Measurements from ENCODE around the gene SMAD7.

SMAD7 gene

DNA sequence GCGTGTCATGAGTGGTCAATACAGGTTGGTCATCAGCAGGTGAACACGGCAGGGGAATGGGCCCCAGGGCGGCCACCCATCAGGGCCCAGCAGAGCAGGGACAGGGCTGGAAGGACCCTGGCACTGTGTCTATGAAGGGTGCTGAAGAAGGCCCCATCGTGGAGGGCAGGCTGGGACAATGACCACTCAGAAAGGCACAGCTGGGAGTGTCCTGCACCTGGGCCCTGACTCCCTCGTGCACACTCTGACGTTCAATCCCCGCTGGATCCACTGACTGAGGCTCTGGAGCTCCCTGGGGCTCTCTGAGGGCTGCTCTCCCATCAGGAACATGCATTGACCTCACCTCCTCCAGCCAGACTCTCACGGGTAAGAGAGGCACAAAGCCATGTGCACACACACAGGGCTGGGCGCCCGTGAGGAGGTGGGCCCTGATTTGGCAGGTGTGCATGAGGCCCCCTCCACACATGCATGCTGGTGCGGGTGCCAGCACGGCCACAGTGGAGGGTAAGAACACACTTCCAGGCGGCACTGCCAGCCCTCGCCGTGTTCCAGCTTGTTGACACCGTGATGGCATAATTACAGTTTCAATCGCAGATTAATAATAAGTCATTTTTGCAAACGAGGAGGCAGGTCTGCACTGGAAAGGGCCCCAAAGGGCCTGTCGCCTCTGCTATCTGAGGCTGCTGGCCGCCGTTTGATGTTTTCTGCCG, 58.5 kb downstream of the SMAD7 start:
- no peak for DNase-seq

DNA sequence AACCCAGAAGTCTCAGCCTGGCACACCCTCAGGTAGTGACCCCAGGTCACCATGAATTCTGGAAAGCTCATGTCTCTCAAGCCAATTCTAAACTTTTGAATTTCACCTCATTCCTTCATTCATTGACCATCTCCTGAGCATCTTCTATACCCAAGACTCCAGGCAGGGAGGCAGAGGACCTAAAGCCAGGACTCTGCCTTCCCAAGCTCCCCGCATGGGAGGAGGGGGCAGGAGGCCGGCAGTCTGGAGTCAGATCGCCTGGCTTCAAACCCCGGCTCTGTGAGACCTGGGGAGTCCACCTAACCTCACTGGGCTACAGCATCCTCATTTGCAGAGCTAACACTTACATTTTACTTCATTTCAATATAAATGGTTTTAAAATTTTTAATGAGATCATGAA, 59.0 kb downstream of the SMAD7 start:
- no peak for DNase-seq

DNA sequence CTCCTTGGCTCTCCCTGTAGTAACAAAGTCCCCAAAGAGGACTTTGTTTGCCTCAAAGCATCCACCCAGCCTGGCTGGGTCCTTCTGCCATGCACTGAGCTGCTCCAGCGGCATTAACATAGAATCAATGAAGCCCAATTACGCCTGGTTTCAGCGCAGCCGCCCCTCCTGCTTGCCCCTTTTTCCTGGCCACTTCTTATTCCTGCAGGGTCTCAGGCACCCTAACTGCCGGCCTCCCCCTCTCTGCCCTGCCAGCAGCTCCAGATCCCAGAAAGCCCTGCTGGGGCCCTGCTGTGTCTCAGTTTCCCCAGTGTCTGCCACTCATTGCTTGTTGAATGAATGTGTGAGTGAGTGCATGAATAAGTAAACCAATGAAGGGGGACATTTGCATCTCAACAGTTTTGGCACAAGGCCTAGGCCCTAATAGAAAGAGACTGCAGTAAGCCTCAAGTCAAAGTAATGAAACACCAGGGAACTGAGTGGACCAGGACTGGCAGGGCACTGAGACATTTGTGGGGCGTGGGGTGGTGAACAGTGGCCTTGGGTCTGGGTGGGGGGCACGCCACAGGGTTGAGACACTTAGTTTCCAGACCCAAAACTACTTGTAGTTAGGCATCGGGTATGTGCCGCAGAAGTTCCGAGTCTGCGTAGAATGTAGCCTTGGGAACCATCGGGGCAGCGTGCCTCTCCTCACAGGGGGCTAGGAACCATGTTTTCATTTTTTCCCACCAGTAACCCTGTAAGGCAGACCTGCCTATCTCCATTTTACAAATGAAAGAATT, 60.6 kb downstream of the SMAD7 start:
- DNase-seq, result no peak

DNA sequence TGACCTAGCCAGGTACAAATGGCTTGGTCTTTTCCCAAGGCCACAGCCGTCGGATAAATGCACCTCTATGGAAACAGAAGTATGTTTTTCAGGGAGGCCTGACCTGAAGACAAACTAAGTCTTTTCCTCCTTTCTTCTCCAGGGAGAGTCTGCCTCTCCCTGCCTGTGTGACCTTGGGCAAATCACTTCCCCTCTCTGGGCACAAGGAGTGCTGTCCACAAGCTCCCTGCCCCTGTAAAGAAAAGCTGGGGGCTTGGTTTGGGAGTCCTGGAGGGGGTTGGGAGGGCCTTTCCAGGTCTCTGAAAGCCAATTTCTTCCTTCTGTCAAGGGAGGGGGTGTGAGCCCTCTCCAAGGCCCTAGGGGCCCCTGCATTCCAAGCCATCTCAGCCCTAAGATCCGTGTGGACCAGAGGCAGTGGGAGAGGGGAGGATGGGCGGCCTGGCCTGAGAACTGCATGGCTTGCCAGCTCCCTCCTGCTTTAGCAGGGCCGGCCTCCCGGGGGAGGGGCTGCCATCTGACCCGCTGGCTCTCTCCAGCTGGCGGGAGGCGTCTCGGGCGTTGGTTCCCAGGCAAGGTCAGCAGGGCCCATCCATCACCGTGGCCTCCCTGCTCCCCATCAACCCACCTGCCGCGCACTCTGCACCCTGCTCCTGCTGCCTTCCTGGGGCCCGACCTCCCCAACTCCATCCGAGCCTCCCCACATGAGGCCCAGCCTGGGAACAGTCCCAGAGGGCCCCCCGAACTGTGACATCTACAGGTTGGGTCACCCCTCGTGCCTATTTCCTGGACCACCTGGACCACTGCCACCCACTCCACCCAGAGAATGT, 61.4 kb downstream of the SMAD7 start:
- DNase-seq, result no peak

DNA sequence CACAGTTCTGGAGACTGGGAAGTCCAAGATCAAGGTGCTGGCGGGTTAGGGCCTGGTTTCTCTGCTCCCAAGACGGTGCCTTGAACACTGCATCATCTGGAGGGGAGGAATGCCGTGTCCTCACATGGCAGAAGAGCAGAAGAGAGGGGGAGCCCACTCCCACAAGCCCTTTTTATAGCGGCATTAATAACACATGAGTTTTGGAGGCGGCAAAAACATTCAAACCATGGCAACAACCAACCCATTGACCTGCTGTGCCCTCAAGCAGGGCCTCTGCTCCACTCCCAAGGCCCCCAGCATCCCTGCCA, 62.0 kb downstream of the SMAD7 start:
- DNase-seq, result no peak

DNA sequence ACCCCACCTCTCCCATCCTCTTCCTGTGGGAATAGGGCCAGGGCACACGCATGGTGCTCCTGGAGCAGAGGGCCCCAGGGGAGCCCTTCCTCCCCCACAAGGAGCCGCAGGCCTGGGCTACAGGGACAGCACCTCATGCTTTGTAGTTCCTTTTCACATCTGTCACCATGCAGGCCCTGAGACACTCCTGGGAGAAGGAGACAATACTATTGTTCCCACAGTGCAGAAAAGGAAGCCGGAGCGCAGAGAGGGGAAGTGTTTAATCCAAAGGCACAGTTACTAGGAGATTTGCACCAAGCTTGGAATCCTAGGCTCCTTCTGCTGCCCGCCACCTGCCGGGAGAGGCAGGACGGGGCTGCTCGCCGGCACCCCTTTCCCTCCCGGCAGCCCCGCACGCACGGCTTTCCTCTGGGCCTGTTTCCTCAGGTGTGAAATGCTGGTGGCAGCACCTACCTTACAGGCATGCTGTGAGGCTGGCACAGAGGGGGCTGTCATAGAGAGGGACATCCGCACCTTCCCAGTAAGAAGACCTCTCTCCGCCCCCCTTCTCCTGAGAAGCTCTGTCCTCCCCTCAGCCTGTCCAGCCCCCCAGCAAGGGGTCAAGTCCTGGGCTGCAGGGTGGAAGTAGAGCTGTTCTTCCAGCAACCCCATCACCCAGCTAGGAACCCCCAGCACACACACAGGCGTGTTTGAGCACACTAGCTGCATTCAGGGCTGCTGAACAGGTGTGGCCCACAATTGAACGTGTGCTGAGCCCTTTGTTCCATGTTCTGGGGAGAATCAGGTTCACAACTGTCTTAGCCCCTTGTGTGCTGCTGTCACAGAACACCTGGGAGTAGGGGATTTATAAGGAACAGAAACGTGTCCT, 62.6 kb downstream of the SMAD7 start:
- no peak for DNase-seq

DNA sequence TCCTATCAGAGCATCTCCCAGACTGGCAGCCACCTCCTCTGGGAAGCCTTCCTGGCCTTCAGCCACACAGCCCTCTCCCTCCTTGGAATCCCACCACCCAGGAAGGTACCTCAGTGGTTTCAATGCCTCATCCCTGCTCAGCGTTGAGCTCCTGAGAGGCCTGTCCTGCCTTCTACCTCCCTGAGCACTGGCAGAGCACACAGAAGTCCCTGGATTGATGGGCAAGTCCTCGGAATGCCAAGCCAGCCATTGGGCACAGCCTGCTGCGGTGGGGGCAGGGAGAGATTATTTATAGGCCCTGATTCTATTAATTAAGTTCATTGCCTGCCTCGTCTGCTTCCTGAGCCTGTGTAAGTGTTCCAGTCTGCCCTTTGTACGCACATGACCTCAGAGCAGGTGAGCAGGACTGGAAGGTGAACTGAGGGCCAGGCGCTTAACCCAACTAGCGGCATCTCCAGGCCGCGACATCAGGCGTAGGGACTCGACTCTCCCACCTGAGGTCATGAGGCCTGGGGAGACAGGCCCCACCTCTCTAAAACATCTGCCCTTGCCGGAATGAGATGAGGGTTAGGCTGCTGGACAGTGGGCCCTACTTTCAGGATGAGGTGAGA, 63.4 kb downstream of the SMAD7 start:
- DNase-seq, result no peak

DNA sequence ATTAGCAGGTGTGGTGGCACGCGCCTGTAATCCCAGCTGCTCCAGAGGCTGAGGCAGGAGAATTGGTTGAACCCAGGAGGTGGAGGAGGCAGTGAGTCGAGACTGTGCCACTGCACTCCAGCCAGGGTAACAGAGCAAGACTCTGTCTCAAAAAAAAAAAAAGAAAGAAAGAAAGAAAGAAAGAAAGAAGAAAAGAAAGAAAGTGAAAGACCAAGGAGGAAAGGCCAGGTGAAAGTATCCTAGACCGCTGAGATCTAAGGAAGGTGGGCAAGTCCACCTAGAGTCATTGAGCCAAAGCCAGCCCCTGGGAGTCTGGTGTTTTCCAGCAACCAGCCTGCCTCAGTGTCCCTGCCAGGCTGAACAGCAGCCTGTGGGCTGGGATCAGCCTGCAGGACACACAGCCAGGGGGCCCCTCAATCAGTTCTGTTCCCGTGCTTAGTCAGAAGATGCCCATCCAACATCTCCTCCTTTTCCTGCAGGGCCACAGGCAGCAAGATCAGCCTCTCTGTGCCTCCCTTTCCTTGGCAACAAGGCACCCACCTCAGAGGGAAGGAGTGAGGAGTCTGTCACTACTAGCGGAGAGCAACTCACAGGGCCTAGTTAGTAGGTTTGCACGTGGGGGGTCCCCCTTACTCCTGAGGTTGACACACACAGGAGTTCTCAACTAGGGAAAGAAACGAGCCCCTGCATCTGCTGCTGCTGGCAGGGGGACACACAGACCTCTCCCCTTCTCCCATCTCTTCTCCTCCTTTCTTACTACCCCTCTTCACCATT, 64.1 kb downstream of the SMAD7 start:
- no peak for DNase-seq

DNA sequence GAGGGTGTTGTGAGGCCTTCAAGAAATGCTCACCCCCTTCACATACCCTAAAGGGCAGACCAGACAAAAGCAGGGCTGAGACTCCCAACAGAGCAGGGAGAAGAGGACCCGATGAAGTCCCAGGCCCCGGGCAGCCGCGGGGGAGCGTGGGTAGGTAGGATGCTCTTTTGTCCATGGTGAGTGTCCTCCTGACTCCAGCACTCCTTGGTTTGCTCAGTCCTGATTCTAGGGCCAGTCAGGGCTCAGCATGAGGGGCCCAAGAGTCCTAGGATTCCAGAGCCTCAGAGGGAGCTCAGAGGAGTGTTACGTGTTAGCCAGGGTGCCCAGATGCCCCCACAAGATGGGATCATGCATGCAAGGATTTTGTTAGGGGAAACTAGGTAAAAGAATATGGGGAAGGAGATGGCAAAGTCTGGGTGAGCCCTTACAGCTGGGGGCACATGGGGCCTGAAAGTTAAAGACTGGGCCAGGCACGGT, 64.8 kb downstream of the SMAD7 start:
- DNase-seq, result no peak

DNA sequence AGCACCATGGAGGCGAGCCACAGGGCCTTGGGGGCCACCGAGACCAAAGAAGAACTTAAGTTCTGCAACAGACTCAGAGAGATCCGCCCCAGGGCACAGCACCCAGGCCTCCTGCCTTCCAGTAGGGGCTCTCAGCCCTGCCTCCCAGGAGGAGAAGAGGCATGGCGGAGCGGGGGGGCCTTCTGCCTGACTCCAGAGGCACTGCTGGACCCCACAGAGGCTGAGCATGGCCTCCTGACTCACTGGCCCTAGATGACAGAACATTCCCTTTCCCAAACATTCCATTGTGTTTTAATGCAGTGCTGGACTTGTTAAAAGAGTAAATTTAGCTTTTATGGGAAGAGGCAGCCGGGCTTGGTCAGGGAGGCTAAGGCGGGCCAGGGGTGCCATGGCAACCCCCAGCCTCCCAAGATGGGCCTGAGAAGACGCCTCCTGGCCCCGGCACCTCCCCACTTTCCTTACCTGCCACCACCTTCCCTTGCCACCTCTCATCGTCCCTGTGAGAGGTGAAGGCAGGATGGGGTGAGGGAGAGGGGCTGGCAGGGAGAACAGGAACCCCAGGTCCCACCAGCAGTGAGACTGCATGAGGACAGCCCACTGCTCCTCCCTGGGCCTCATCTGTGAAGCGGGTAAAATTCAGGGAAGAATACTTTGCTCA, 65.4 kb downstream of the SMAD7 start:
- no peak for DNase-seq

DNA sequence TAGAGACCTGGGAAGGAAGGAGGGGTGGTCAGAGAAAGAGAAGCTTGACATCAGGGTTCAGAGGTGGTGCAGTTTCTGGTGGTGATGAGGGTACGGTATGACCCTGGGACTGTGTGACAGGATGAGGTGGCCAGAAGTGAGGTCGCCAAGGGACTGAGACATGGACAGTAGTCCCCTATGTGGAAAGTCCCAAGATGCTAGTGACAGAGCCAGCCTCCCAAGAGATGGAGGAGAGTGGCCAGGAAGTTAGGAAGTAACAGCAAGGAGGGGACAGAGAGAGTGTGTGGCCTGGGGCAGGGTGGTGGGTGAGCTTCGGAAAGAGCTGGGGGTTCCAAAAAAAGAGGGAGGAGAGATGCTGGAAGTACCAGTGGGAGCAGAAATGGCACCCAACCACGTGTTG, 66.0 kb downstream of the SMAD7 start:
- DNase-seq, result no peak

DNA sequence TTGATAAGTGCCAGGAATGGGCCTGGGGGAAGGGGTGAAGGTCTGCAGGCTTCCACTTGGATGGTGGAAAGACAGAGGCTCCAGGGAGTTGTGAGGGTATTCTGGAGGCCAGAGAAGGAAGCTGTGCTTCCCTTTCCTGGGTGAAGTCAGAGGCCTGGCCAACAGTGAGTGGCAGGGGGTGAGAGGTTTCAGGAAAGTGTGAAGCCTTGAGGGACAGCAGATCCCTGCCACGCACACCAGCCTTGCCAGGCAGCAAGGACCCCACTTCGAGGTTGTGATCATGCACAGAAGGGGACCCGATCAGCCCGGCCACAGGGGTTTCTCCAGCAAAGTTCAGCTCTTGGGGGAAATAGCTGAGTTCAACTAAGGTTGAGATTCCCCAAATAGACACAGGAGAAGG, 66.5 kb downstream of the SMAD7 start:
- no peak for DNase-seq

DNA sequence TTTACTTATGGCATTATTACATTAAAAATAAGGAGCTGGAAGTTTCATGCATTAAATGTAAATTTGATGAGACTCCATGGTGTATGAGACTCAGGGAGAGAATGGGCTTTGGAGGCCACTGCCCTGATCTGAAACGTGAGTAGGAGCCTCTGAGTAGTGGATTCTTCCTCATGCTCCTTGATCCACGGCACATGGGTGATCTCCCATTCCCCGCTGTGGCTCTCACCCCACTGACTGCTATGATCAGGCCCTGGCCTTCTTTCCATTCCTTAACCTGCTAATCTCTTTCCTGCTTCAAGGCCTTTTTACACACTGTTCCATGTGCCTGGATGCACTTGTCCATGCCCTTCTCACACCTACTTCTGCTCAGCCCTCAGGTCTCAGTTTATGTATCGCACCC, 68.4 kb downstream of the SMAD7 start:
- no peak for DNase-seq

DNA sequence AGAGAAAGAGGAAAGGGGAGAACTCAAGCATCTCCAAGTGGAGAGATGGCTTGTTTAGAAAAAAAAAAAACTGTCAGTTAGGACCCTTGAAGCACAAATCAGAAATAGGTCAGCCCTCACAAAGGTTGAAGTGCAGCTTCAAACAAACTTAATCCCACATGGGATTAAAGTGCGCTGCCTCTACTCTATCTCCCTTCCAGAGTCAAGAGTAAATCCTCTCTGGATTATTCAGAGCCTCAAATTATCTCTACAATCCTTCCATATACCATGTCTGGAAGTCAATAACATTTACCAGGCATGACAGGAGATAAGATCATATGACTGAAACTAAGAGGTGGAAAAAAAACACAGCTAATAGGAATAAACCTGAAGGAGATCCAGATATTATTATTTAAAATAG, 69.8 kb downstream of the SMAD7 start:
- no peak for DNase-seq

DNA sequence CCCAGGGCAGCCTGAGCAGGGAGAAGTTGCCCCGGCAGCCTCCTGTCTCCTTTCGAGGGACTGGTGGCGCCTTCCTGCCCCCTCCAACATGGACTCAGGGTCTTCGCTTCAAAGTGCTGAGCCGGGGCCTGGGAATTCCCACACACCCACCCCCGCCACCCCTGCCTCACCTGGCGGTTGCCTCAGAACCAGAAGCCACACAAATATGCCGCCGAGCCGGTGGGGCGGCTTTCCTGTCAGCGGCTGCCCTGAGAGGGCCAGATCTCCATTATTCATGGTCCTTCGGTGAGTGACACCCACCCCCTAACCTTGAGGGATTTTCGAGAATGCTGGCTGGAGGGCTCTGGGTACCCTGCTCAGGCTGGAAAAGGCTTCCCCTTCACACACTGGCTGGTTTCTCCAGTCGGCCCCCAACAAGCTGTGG, 71.7 kb downstream of the SMAD7 start:
- no peak for DNase-seq

DNA sequence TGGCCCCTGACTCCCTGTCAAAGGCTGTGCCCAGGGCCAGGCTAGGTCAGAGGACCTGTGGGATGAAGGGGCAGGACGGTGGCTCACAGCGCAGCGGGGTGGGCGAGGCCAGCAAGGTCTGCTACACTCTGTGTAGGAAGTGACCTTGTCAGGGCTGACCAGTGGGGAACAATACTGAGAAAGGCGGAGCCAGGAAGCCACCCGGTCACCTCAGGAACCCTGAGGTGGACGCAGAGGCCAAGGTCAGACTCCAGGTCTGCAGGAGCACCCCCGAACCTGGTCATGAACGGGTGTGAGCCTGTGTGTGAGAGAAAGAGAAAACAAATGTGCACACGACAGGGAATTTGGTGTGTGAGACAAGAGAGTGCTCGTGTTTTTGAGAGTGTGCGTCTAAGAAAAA, 72.3 kb downstream of the SMAD7 start:
- no peak for DNase-seq

DNA sequence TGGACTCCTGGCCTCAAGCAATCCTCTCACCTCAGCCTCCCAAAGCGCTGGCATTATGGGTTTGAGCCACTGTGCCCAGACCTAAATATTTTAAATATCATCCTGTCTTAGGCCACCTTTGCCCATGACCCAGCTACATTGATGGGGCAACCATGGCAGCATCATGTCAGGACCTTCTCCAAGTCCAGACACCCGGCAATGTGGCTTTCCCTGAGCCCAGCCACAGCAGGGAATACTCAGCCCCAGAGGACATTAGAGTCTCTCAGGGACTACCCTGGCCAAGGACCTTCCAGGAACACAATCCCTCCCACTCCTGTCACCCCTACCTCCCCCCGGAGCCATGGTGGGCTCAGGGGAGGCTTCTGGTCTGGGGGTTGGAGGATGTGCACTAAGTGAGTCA, 72.8 kb downstream of the SMAD7 start:
- no peak for DNase-seq

DNA sequence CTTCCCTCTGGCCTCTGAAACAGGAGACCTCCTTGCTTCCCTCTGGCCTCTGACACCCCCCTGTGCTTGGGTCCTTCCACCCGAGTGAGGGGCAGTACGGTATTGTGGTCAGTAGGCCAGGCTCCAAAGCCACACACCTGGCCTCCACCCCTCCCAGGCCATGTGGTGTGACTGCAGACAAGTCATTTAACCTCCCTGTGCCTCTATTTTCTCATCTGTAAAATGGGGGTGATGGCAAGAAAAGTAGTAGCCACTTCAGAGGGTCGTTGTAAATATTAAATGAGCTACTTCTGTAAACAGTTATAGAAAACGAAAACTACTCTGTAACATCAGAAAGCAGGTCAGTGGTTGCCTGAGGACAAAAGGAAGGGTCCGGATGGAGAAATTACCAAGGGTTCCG, 74.2 kb downstream of the SMAD7 start:
- no peak for DNase-seq

DNA sequence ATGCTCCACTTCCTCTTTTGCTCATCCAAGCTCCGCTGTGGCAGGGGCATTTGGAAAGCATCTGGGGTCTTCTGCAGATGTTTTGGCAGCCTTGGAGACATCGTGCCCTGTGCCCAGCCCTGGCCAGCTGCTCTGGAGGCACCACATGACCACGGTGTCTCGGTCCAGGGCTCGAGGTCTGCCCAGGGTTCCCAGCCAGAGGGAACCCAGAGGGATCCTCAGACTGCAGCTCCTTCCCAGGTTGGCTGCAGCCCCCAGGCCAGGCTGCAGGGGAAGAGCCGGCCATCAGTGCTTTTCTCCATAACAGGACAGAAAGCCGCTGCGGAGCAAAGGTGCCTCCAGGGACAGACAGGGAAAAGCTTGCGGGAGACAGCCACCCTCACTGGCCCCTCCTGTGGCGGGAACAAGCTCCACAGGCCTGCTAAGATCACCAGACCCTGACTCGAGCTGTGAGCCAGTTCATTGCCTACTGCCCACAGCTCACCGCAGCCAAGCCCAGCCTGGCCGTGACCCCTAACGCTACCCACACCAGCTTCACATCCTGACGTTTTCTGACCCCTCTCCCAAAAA, 74.7 kb downstream of the SMAD7 start:
- no peak for DNase-seq

DNA sequence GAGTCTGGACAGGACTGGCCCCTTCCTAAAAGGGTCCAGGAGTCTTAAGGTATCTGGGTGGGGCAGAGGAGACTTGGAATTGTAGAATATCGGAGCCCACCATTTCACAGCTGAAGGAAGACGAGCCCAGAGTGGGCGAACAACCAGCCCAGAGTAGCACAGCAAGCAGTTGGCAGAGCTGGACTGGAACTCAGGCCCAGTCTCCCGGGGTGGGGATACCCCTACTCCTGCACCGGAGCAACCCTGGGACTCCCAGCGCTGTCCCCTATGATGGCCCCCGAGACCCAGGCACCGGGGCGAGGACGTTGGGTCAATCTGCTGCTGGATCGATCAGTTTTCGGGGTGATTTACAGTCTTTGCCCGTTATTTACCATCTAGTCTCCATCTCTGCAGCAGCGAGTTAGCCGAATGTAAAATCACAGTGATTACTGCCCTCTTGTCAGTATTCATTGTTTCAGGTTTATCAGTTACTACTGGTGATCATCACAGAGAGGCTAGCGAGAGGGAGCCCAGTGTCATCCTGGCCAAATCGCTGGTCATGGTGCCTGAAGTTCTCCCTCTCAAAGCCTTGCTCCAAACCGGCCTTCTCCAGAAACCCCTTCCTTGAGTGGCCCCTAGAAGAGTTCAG, 75.3 kb downstream of the SMAD7 start:
- no peak for DNase-seq
